Sigmoid colon (tissue), 3 donors: Measurements from ENCODE around the gene GTF2E1.

Source experiments
- CTCF ChIP-seq, 4 experiments: fragments of 450-650 bp in 3 of 4; fragments of 200-600 bp in 1 of 4; IDR thresholded peaks; one replicate each; pipeline ENCODE4 v1.5.1; 2016 to 2019; ENCODE audit warnings: antibody characterized with exemption in 4 of 4, mild to moderate bottlenecking in 3 of 4, moderate library complexity in 2 of 4
- POLR2A ChIP-seq, 2 donors: fragments of 450-650 bp; IDR thresholded peaks; one replicate each; pipeline ENCODE4 v1.6.1; 2016; ENCODE audit warnings: antibody characterized with exemption in 2 of 2, mild to moderate bottlenecking in 2 of 2, moderate library complexity in 2 of 2

- no peak for TF ChIP-seq CTCF (IDR thresholded peaks at IDR 0.05)
- no peak for TF ChIP-seq POLR2A (IDR thresholded peaks at IDR 0.05)
These were observed 35.6 kb upstream of the GTF2E1 start for GRCh38 chr3:120706950-120707349.
